HEK293 (cell line): ENCODE results near the gene SCAMP5.
A peak's percentile ranks its signal among the peaks of the same experiment; 100 is the strongest.

ENCODE experiments used
- CTCF ChIA-PET: fragments of 350-600 bp; formaldehyde crosslinking; extraction: SDS; loops from one replicate; lab custom pipeline; 2021; ENCODE audit warnings: antibody characterized with exemption; lab: Yijun Ruan, JAX
- POLR2A ChIA-PET: fragments of 300-600 bp; formaldehyde crosslinking; extraction: SDS; loops from one replicate; lab custom pipeline; 2020; ENCODE audit warnings: antibody characterized with exemption, inconsistent platforms; lab: Yijun Ruan, JAX
- H3K27ac ChIP-seq: fragments of 200-500 bp; sonication (Bioruptor generic); 2 replicates; pipeline ENCODE4 v1.5.1; 2014; ENCODE audit warnings: low read depth, low read length, control low read depth, inconsistent platforms; ENCODE audit errors: extremely low read depth
- H3K36me3 ChIP-seq, 2 experiments: fragments of 200-500 bp in 1 of 2; sonication (Bioruptor generic) in 1 of 2; 1 replicate in 1 of 2; 2 replicates in 1 of 2; pipeline ENCODE4 v1.5.1; 2014 to 2017; ENCODE audit warnings: inconsistent platforms in 2 of 2, low read length in 2 of 2; ENCODE audit not compliant: control insufficient read depth in 2 of 2, insufficient read depth in 1 of 2
- H3K4me1 ChIP-seq: fragments of 200-500 bp; sonication (Bioruptor generic); 2 replicates; pipeline ENCODE4 v1.5.1; 2014; ENCODE audit warnings: mild to moderate bottlenecking, low read length, inconsistent platforms; ENCODE audit not compliant: control insufficient read depth, insufficient read depth
- H3K4me3 ChIP-seq: 2 replicates; pipeline ENCODE4 v1.5.1; 2011; ENCODE audit warnings: low read depth, mild to moderate bottlenecking, control low read depth, low read length, moderate library complexity
- H3K9me3 ChIP-seq: fragments of 200-500 bp; sonication (Bioruptor generic); 2 replicates; pipeline ENCODE4 v1.5.1; 2014; ENCODE audit warnings: low read depth, low read length, inconsistent platforms; ENCODE audit not compliant: control insufficient read depth, insufficient read depth
- ZFP37 ChIP-seq: fragments of 450-650 bp; formaldehyde crosslinking; IDR thresholded peaks from 2 replicates; pipeline ENCODE4 v1.5.1; 2016; ENCODE audit warnings: missing biosample characterization, missing genetic modification characterization
- ZNF121 ChIP-seq: fragments of 450-650 bp; formaldehyde crosslinking; IDR thresholded peaks from 2 replicates; pipeline ENCODE4 v1.5.1; 2016; ENCODE audit warnings: missing biosample characterization, missing genetic modification characterization
- ZNF175 ChIP-seq: fragments of 450-650 bp; formaldehyde crosslinking; IDR thresholded peaks from 2 replicates; pipeline ENCODE4 v1.5.1; 2016; ENCODE audit warnings: missing biosample characterization, missing genetic modification characterization
- ZNF341 ChIP-seq: fragments of 450-650 bp; formaldehyde crosslinking; IDR thresholded peaks from 2 replicates; pipeline ENCODE4; 2016; ENCODE audit warnings: low read depth, missing biosample characterization, missing genetic modification characterization
- ZNF610 ChIP-seq: fragments of 450-650 bp; formaldehyde crosslinking; IDR thresholded peaks from 2 replicates; pipeline ENCODE4 v1.5.1; 2016; ENCODE audit warnings: missing biosample characterization, missing genetic modification characterization, borderline replicate concordance
- ZNF768 ChIP-seq: fragments of 450-650 bp; formaldehyde crosslinking; IDR thresholded peaks from 2 replicates; pipeline ENCODE4 v1.5.1; 2018; ENCODE audit warnings: missing biosample characterization, mild to moderate bottlenecking, missing genetic modification characterization
- ZXDB ChIP-seq: fragments of 450-650 bp; formaldehyde crosslinking; IDR thresholded peaks from 2 replicates; pipeline ENCODE4 v1.5.1; 2016; ENCODE audit warnings: missing biosample characterization, missing genetic modification characterization
- TF ChIP-seq, protein P1 (sequence below): fragments of 450-650 bp; formaldehyde crosslinking; IDR thresholded peaks from 2 replicates; pipeline ENCODE4 v1.5.1; 2017; ENCODE audit warnings: missing biosample characterization, missing genetic modification characterization
- TF ChIP-seq, protein P2 (sequence below): fragments of 450-650 bp; formaldehyde crosslinking; IDR thresholded peaks from 2 replicates; pipeline ENCODE4 v1.5.1; 2016; ENCODE audit warnings: missing biosample characterization, missing genetic modification characterization
- TF ChIP-seq, protein P3 (sequence below): fragments of 450-650 bp; formaldehyde crosslinking; conservative IDR thresholded peaks from 2 replicates; pipeline ENCODE4 v1.5.1; 2016; ENCODE audit warnings: low read depth, missing biosample characterization, missing genetic modification characterization
- TF ChIP-seq, protein P4 (sequence below): sonication (generic); formaldehyde crosslinking; IDR thresholded peaks from 2 replicates; pipeline ENCODE4 v1.8.1; 2022; ENCODE audit warnings: mild to moderate bottlenecking, moderate library complexity, missing genetic modification reagents

Gene SCAMP5

DNA sequence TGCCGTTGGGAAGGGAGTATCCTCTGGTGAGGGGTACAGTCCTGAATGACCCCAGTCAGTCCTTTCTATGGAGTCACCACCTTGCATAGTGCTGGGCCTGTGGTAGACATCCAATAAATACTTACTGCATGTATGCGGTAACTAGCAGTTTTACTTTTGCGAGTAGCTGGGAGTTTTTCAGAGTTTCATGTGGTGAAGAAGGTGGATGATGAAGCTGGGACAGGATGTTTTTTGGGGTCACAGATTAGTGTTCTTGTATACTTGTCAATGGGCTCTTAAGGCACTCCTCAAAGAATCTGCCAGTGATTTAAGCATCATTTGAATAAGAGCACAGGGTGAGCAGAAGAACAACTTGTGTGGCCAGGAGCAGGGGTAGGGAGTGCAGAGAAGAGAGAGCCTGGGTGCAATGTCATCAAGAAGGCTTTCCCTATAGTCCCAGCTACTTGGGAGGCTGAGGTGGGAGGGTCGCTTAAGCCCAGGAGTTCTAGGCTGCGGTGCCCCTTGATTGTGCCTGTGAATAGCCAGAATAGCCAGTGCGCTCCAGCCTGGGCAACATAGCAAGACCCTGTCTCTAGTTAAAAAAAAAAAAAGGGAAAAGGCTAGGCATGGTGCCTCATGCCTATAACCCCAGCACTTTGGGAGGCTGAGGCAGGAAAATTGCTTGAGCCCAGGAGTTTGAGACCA lies 50.1 kb downstream of the SCAMP5 start:
- POLR2A ChIA-PET = interaction anchor here (0.6 to 2.1 kb wide), 3 partner anchors 54 to 170 kb away, joined by 3 to 6 read pairs (median 5); no protein-coding TSS in a partner anchor
- peaks cover 13% of the 10 kb centered on the region for H3K4me1 ChIP-seq
- no peaks in the 10 kb centered on the region for H3K9me3 ChIP-seq
- H3K36me3 ChIP-seq = peaks cover 0 to 41% of the 10 kb centered on the region in 2 experiments; a peak in 2 of 3 replicates
- CTCF ChIA-PET = interaction anchor here (1.0 to 1.4 kb wide), 3 partner anchors 8 to 160 kb away, joined by 3 to 5 read pairs (median 4); no protein-coding TSS in a partner anchor
- H3K4me3 ChIP-seq = no peak overlapping the region
- H3K27ac ChIP-seq = no peak overlapping the region
- TF ChIP-seq ZXDB (no peak), ZNF175 (tag by site-specific recombination) (no peak), ZNF610 (tag by site-specific recombination) (no peak), ZNF121 (peak; percentile 71; the same call in 1 of the 2 replicates)
- TF ChIP-seq, protein P1, sequence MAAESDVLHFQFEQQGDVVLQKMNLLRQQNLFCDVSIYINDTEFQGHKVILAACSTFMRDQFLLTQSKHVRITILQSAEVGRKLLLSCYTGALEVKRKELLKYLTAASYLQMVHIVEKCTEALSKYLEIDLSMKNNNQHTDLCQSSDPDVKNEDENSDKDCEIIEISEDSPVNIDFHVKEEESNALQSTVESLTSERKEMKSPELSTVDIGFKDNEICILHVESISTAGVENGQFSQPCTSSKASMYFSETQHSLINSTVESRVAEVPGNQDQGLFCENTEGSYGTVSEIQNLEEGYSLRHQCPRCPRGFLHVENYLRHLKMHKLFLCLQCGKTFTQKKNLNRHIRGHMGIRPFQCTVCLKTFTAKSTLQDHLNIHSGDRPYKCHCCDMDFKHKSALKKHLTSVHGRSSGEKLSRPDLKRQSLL (tag by site-specific recombination) = no peak
- TF ChIP-seq, protein P2, sequence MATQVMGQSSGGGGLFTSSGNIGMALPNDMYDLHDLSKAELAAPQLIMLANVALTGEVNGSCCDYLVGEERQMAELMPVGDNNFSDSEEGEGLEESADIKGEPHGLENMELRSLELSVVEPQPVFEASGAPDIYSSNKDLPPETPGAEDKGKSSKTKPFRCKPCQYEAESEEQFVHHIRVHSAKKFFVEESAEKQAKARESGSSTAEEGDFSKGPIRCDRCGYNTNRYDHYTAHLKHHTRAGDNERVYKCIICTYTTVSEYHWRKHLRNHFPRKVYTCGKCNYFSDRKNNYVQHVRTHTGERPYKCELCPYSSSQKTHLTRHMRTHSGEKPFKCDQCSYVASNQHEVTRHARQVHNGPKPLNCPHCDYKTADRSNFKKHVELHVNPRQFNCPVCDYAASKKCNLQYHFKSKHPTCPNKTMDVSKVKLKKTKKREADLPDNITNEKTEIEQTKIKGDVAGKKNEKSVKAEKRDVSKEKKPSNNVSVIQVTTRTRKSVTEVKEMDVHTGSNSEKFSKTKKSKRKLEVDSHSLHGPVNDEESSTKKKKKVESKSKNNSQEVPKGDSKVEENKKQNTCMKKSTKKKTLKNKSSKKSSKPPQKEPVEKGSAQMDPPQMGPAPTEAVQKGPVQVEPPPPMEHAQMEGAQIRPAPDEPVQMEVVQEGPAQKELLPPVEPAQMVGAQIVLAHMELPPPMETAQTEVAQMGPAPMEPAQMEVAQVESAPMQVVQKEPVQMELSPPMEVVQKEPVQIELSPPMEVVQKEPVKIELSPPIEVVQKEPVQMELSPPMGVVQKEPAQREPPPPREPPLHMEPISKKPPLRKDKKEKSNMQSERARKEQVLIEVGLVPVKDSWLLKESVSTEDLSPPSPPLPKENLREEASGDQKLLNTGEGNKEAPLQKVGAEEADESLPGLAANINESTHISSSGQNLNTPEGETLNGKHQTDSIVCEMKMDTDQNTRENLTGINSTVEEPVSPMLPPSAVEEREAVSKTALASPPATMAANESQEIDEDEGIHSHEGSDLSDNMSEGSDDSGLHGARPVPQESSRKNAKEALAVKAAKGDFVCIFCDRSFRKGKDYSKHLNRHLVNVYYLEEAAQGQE (tag by site-specific recombination) = no peak

DNA sequence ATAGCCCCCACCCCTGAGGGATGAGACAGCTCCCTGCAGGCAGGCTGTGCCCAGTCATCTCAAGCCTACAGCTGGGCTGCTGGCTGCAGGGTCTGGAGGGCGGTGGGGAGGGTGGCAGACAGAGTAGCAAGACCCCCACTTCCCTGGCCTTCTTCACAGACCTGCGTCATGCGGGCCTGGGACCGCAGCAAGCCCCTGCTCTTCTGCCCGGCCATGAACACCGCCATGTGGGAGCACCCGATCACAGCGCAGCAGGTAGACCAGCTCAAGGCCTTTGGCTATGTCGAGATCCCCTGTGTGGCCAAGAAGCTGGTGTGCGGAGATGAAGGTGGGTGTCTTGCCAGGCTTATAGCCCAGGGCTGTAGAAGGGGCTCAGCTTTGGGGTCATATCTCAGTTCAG lies 53.0 kb downstream of the SCAMP5 start:
- Histone ChIP-seq H3K36me3 (peaks cover 0 to 36% of the 10 kb centered on the region in 2 experiments; a peak in 2 of 3 replicates), H3K27ac (no peak overlapping the region), H3K4me1 (peaks cover 8% of the 10 kb centered on the region; the same call in 1 of the 2 replicates), H3K9me3 (no peaks in the 10 kb centered on the region), H3K4me3 (no peak overlapping the region)
- ChIA-PET POLR2A (interaction anchor here (0.5 kb wide), 1 partner anchor 192 kb away, joined by 10 read pairs; no protein-coding TSS in a partner anchor), CTCF (interaction anchor here (0.5 to 2.5 kb wide), 4 partner anchors 8 to 98 kb away, joined by 3 to 8 read pairs (median 3); no protein-coding TSS in a partner anchor)
- TF ChIP-seq, protein P3, sequence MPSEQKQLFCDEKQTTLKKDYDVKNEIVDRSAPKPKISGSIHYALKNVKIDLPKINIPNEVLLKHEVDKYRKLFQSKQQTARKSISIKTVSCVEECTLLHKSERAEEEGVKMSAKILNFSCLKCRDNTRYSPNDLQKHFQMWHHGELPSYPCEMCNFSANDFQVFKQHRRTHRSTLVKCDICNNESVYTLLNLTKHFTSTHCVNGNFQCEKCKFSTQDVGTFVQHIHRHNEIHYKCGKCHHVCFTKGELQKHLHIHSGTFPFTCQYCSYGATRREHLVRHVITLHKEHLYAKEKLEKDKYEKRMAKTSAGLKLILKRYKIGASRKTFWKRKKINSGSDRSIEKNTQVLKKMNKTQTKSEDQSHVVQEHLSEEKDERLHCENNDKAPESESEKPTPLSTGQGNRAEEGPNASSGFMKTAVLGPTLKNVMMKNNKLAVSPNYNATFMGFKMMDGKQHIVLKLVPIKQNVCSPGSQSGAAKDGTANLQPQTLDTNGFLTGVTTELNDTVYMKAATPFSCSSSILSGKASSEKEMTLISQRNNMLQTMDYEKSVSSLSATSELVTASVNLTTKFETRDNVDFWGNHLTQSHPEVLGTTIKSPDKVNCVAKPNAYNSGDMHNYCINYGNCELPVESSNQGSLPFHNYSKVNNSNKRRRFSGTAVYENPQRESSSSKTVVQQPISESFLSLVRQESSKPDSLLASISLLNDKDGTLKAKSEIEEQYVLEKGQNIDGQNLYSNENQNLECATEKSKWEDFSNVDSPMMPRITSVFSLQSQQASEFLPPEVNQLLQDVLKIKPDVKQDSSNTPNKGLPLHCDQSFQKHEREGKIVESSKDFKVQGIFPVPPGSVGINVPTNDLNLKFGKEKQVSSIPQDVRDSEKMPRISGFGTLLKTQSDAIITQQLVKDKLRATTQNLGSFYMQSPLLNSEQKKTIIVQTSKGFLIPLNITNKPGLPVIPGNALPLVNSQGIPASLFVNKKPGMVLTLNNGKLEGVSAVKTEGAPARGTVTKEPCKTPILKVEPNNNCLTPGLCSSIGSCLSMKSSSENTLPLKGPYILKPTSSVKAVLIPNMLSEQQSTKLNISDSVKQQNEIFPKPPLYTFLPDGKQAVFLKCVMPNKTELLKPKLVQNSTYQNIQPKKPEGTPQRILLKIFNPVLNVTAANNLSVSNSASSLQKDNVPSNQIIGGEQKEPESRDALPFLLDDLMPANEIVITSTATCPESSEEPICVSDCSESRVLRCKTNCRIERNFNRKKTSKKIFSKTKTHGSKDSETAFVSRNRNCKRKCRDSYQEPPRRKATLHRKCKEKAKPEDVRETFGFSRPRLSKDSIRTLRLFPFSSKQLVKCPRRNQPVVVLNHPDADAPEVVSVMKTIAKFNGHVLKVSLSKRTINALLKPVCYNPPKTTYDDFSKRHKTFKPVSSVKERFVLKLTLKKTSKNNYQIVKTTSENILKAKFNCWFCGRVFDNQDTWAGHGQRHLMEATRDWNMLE (tag by site-specific recombination) = no peak
- TF ChIP-seq ZFP37 (tag by site-specific recombination) = no peak
- TF ChIP-seq, protein P4, sequence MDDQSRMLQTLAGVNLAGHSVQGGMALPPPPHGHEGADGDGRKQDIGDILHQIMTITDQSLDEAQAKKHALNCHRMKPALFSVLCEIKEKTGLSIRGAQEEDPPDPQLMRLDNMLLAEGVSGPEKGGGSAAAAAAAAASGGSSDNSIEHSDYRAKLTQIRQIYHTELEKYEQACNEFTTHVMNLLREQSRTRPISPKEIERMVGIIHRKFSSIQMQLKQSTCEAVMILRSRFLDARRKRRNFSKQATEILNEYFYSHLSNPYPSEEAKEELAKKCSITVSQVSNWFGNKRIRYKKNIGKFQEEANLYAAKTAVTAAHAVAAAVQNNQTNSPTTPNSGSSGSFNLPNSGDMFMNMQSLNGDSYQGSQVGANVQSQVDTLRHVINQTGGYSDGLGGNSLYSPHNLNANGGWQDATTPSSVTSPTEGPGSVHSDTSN (CRISPR knock-in tag) = no peak
- no peak for TF ChIP-seq ZNF768 (tag by site-specific recombination)
- no peak for TF ChIP-seq ZNF341 (tag by site-specific recombination)
